Esophagus (tissue), 2 donors: ENCODE measurements around the gene ADCY7. TPM values are rescaled to one million over a fixed set of nuclear protein-coding genes. Genes with fewer than 3 reads are reported as not detected.

ENCODE experiments used
- H3K27ac ChIP-seq, 2 donors: one replicate each; pipeline ENCODE4 v1.5.1; 2013; ENCODE audit warnings: low read depth in 2 of 2, mild to moderate bottlenecking in 2 of 2, inconsistent platforms in 1 of 2, low read length in 1 of 2, moderate library complexity in 1 of 2
- H3K27me3 ChIP-seq, 2 donors: one replicate each; pipeline ENCODE4 v1.6.1; 2013; ENCODE audit warnings: low read length in 2 of 2, control low read depth in 1 of 2, mild to moderate bottlenecking in 1 of 2; ENCODE audit not compliant: insufficient read depth in 2 of 2, control insufficient read depth in 1 of 2
- H3K36me3 ChIP-seq, 2 donors: one replicate each; pipeline ENCODE4 v1.6.1; 2013; ENCODE audit warnings: low read length in 1 of 2; ENCODE audit not compliant: control insufficient read depth in 2 of 2, insufficient read depth in 2 of 2
- H3K4me1 ChIP-seq, 2 donors: one replicate each; pipeline ENCODE4 v1.6.1; 2013; ENCODE audit warnings: low read length in 1 of 2; ENCODE audit not compliant: control insufficient read depth in 2 of 2, insufficient read depth in 2 of 2
- H3K4me3 ChIP-seq, 2 donors: one replicate each; pipeline ENCODE4 v1.5.1; 2013; ENCODE audit warnings: low read length in 2 of 2, mild to moderate bottlenecking in 2 of 2, low read depth in 1 of 2, moderate library complexity in 1 of 2
- H3K9me3 ChIP-seq, 2 donors: one replicate each; pipeline ENCODE4 v1.6.1; 2013; ENCODE audit warnings: mild to moderate bottlenecking in 2 of 2, low read depth in 1 of 2, low read length in 1 of 2, moderate library complexity in 1 of 2; ENCODE audit not compliant: control insufficient read depth in 2 of 2, insufficient read depth in 1 of 2
- whole genome bisulfite sequencing, 2 donors: extraction: QIAGEN DNeasy Blood & Tissue Kit; methylation state at CpG; one replicate each; pipeline ENCODE4 v1.1.7; 2013; 5-methylcytosine and 5-hydroxymethylcytosine counted together
- polyA plus RNA-seq, 2 donors: library from polyadenylated mRNA; stranded (reverse); fragments of 200-250 nt; gene quantifications; one replicate each; pipeline ENCODE4 v1.2.3, GENCODE V29; 2013
- donor health status: healthy with polysubstance abuse.
- donor health status: Bipolar disorder and iron deficiency.

ADCY7 gene
- polyA plus RNA-seq, 2 donors = 8.9 to 9.5 TPM

DNA sequence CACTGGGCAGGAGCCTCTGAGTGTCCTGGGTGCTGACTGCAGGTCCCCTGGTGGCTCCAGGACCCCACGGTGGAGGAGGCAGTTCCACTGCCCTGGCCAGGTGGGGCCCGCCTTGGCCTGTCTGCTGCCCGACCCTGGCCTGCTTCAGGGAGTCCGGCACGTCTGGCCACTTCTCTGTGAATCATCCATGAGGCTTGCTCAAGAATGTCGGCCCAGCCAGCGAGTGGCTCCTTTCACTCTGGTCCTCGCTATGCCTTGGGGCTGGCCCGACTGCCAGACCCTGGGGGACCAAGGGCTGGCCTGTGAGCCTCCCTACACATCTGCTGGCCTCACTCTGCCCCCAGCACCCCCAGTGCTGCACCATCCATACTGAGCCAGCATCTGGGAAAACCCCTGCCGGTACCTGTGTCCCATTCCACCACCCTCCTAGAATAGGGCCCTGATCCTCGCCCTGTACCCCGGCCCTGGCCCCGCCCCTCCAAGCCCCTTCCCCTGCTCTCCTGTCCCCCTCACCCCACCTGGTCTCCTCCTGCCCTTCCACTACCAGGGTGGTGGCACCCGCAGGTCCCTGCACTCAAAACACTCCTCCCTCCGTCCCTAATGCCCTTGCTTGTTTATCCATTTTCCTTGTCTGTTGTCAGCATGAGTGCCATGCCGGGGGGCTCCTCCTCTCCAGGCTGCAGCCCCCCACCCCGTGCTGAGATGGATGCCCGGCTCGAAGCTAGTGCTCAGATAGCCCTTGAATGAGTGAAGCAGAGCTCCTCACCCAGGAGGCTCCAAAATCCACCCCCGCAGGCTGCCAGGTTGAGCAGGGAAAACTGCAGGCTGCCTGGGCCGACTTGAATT, 35.5 kb downstream of the ADCY7 start:
- H3K4me1 ChIP-seq = peaks cover 3 to 12% of the 10 kb centered on the region in 2 donors
- no peaks in the 10 kb centered on the region for H3K27me3 ChIP-seq
- 65 to 71% methylated on average over 18 to 21 of the region's 21 CpGs for WGBS, 2 donors
- peak overlapping the region; percentile 59 to 78 for H3K27ac ChIP-seq
- peaks cover 0 to 33% of the 10 kb centered on the region in 2 donors for H3K36me3 ChIP-seq
- no peaks in the 10 kb centered on the region for H3K9me3 ChIP-seq
- no peak overlapping the region for H3K4me3 ChIP-seq

DNA sequence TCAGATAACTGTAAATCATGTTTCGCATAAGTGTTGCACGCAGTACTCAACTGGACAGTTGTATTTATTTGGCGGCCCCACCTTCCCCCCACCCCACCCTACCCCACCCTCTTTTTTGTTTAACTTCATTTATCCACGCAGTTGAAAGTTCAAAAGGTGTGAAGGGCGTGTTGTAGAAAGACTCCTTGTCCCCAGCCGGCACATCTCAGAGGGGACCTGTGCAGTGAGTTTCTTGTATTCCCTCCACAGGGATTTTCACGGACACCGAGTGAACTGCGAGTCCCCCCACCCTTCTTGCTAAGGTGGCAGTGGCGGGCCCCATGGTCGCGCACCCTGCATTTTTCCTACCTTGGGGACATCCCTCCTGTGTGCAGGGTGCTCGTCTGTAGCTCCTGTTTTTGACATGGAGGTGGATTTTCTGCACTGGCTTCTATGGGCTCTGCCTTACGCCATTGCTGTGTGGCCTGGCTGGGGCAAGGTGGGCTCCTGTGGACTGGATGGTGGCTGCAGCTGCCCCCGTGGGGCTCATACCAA, 36.2 kb downstream of the ADCY7 start:
- WGBS, 2 donors = 71 to 80% methylated on average over 15 of the region's 15 CpGs
- no peaks in the 10 kb centered on the region for H3K9me3 ChIP-seq
- H3K27me3 ChIP-seq = no peaks in the 10 kb centered on the region
- H3K4me1 ChIP-seq = peaks cover 3 to 12% of the 10 kb centered on the region in 2 donors
- no peak overlapping the region for H3K4me3 ChIP-seq
- H3K27ac ChIP-seq = peak overlapping the region in 1 of 2 donors; percentile 35
- peaks cover 0 to 33% of the 10 kb centered on the region in 2 donors for H3K36me3 ChIP-seq

- Histone ChIP-seq H3K36me3 (peaks cover 0 to 33% of the 10 kb centered on the region in 2 donors), H3K9me3 (no peaks in the 10 kb centered on the region), H3K27me3 (no peaks in the 10 kb centered on the region), H3K27ac (peak overlapping the region in 1 of 2 donors; percentile 18), H3K4me1 (peaks cover 3 to 12% of the 10 kb centered on the region in 2 donors), H3K4me3 (no peak overlapping the region)
- WGBS, 2 donors = 91 to 93% methylated on average over 11 of the region's 11 CpGs
These were observed 36.8 kb downstream of the ADCY7 start for GRCh38 chr16:50303041-50303604.

DNA sequence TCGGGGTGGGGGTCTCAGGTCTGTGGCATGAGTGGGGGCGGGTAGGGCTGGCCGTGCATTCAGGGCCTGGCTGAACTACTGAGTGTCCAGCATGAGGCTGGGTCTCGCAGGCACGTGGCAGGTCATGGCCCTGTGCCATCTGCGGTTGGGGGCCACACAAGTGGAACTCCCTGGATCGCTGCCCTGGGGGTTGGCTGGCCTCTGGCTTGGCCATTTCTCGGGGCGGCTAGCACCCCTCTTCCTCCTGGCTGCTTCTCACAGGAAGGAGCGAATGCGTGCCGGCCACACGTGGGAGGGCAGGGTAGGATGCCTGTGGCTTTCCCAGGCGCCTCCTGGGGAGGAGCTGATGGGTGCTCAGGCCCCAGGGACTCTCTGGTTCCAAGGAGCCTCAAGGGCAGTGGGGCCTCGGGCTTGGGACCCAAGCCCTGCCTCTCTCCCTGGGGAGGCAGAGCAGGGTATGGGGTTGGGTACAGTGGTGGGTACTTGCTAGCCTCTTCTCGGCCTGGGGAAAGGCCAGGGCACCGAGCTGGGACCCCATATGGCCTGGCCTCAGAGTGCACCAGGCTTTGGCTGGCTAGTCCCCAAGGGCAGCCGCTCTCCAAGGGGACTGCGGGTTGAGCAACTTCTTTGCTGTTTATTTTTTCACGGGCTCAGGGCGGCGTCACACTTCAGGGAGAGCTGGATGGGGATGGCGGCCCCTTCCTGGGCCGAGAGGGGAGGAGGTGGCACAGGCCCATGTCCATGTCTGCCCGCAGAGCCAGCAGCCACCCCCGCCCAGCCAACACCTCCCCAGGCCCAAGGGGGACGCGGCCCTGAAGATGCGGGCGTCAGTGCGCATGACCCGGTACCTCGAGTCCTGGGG, 37.5 kb downstream of the ADCY7 start:
- Histone ChIP-seq H3K9me3 (no peaks in the 10 kb centered on the region), H3K27ac (peak overlapping the region in 1 of 2 donors; percentile 35)
- WGBS, 2 donors = 86 to 87% methylated on average over 27 to 33 of the region's 33 CpGs

DNA sequence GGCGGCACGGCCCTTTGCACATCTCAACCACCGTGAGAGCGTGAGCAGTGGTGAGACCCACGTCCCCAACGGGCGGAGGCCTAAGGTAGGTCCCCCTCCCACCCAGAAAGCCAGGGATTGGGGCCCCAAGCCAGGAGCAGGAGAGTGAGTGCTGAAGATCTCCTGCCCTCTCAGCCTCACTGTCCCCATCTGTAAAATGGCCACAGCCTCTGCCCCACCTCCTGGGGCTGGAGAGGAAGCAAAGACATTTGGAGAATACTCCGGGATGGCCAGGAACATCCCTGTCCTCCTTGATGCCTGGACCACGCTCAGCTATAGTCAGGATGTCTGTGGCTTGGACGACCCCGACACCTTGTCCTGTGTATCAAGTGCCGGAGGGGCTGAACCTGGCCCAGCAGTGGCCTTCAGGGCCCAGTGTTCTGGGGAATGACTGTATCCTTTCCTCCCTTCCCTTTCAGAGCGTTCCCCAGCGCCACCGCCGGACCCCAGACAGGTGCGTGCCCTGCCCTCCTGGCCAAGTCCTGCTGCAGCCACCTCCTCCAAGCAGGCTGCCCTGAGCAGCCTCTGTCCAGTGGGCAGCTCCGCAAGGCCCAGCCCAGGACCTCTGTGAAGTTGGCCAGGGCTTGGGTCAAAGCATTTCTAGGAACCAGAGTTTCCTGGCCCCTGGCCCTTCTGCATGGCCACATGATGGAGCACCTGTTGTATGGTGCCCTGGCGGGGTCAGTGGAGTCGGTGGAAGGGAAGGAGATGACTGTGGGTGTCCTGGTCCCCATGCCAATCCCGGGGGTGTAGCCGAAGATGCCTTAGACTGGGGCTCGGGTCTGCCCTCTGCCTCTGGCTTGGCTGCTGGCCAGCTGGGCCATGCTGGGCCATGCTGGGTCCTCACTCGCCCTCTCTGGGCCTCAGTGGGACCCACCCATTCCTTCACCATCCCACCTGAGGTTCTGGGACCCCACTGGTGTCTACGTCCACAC, 38.4 kb downstream of the ADCY7 start:
- Histone ChIP-seq H3K9me3 (no peaks in the 10 kb centered on the region), H3K4me1 (peaks cover 7 to 15% of the 10 kb centered on the region in 2 donors), H3K27me3 (no peaks in the 10 kb centered on the region), H3K36me3 (peaks cover 0 to 30% of the 10 kb centered on the region in 2 donors), H3K27ac (no peak overlapping the region), H3K4me3 (no peak overlapping the region)
- 93 to 94% methylated on average over 25 of the region's 25 CpGs for WGBS, 2 donors

More for the DNA sequence above, 37.5 kb downstream of the ADCY7 start:
- Histone ChIP-seq H3K4me3 (no peak overlapping the region), H3K36me3 (peaks cover 0 to 31% of the 10 kb centered on the region in 2 donors), H3K27me3 (no peaks in the 10 kb centered on the region), H3K4me1 (peaks cover 3 to 12% of the 10 kb centered on the region in 2 donors)

GRCh38 chr16:50305441-50306061, 39.2 kb downstream of the ADCY7 start:
- WGBS, 2 donors = 89% methylated on average over 20 to 21 of the region's 21 CpGs
- Histone ChIP-seq H3K4me3 (no peak overlapping the region), H3K27me3 (no peaks in the 10 kb centered on the region), H3K27ac (no peak overlapping the region), H3K36me3 (peaks cover 0 to 29% of the 10 kb centered on the region in 2 donors), H3K9me3 (no peaks in the 10 kb centered on the region), H3K4me1 (peaks cover 7 to 18% of the 10 kb centered on the region in 2 donors)

DNA sequence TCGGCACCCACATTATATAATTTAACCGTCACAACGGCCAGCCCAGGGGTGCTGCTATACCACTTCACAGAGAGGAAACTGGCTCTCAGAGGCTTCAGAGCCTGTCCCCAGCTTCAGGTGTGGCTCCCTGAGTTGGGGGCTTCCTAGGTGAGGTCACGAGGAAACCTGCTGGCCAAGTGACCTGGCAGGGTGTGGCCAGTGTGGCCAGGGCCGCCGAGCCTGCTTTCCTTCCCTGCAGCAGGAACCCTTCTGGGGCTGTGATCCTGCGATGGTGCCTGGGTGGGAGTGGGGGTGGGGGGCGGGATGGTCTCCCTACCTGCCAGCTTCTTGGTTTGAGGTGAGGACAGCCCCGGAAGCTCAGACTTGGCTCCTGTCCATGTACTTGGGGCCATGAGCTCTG, 39.9 kb downstream of the ADCY7 start:
- Histone ChIP-seq H3K4me1 (peaks cover 3 to 14% of the 10 kb centered on the region in 2 donors), H3K4me3 (no peak overlapping the region), H3K27me3 (no peaks in the 10 kb centered on the region), H3K36me3 (peaks cover 0 to 23% of the 10 kb centered on the region in 2 donors), H3K9me3 (no peaks in the 10 kb centered on the region), H3K27ac (no peak overlapping the region)
- WGBS, 2 donors = 75 to 77% methylated on average over 9 of the region's 9 CpGs

- WGBS, 2 donors = 91 to 92% methylated on average over 15 to 18 of the region's 18 CpGs
- Histone ChIP-seq H3K36me3 (peaks cover 5 to 30% of the 10 kb centered on the region in 2 donors), H3K27ac (no peak overlapping the region), H3K4me1 (peaks cover 3 to 9% of the 10 kb centered on the region in 2 donors), H3K27me3 (no peaks in the 10 kb centered on the region), H3K4me3 (no peak overlapping the region), H3K9me3 (no peaks in the 10 kb centered on the region)
These were observed 42.0 kb downstream of the ADCY7 start for GRCh38 chr16:50308237-50308965.
